COR-L47 (cell line): Measurements from ENCODE around the gene MAD1L1.
"Not testable (repeated sequence)": the region's sequence is repeated elsewhere in the genome, so short reads cannot be mapped to it uniquely, and the experiment has no call there.

Experiments
- DNase-seq: peaks from one replicate; lab custom pipeline; 2025; lab: John Stamatoyannopoulos, UW

The MAD1L1 gene

DNA sequence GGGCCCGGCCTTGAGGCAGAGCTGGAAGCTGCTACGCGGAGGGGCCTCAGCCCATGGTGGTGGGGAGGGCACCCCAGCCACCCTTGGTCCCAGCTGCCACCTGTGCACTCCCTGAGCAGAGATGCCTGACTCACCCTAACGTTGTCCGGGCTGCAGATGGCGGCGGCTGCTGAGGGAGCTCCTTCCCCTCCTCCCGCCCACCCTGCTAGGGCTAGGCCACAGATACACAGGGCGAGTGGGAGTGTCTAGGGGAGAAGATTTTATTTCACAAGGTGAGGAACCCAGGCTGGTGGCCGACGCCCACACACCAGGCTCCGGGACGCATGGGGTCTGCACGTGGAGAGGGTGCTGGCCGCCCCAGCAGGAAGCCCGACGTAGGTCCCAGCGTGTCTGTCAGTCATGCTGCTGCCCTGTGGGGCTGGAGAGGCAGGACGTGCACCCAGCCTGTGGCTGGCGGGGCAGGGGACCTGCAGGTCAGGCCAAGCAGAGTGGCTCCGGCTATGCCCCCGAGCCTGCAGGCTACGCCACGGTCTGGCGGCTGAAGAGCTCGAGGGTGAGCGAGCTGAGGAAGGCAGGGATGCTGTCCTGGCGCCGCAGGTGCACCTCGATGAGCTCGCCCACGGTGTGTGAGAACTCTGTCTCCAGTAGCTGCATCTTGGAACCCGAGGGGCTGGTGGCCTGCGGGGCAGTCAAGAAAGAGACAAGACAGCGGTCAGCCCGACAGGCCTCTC lies 417.0 kb downstream of the MAD1L1 start:
- not testable (repeated sequence) for DNase-seq

DNA sequence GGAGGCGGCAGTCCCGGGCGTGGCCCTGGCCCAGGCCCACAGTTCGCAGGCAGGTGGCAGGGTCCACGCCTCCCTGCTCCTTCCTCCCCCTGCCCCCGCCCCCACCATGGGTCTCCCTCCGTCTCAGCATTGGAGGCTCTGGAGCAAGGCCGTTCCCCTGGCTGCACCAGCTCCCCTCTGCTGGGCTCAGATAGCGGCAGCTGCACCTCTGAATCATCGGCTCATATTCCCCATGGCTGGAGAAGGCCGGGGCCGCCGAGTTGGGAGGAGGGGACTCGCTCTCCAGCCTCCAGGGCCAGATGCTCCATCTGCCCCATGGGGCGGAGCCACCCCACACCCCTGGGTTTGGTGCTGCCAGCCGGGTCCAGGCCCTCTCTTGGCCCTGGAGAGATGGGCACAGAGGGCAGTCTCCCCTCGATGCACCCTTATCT lies 417.7 kb downstream of the MAD1L1 start:
- DNase-seq = no peak

GRCh38 chr7:1814089-1814811 lies 418.5 kb downstream of the MAD1L1 start:
- DNase-seq = no peak

- no peak for DNase-seq
Observed at GRCh38 chr7:1813394-1814088, 419.2 kb downstream of the MAD1L1 start.

- DNase-seq = no peak
Observed at GRCh38 chr7:1812509-1813393, 420.0 kb downstream of the MAD1L1 start.

DNA sequence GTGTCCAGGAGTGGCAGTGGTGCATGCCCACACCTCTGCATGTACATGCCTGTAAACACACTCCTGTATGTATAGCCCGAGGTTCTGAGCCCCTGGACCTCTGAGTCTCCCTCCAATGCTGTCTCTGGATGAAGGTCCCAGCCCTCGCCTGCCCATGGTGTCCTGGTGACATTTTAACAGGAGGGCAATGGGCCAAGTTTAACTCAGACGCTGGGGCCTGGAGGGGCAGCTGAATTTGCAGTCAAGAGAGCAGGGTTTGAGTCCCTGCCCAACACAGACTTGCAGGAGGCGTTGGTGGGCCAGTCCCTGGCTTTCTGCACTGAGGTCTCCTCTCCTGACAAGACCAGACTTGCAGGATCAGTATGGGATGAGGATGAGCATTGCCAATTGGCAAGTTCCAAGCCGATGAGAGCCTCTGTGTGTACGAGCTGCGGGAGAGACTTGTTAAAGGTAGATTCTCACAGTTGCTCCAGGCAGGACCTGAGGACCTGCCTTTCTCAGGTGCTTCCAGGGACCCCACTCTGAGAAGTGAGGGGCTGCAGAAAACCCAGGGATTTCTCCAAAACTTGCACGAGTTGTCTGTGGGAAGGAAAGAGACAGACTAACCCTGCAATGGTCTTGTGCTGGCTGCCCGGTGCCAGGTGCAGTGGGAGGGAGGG lies 420.8 kb downstream of the MAD1L1 start:
- no peak for DNase-seq

GRCh38 chr7:1810961-1811849 lies 421.5 kb downstream of the MAD1L1 start:
- no peak for DNase-seq

GRCh38 chr7:1810521-1810920 lies 422.2 kb downstream of the MAD1L1 start:
- DNase-seq = no peak

GRCh38 chr7:1809601-1810258 lies 423.0 kb downstream of the MAD1L1 start:
- no peak for DNase-seq

GRCh38 chr7:1809070-1809469 lies 423.7 kb downstream of the MAD1L1 start:
- DNase-seq = no peak

DNA sequence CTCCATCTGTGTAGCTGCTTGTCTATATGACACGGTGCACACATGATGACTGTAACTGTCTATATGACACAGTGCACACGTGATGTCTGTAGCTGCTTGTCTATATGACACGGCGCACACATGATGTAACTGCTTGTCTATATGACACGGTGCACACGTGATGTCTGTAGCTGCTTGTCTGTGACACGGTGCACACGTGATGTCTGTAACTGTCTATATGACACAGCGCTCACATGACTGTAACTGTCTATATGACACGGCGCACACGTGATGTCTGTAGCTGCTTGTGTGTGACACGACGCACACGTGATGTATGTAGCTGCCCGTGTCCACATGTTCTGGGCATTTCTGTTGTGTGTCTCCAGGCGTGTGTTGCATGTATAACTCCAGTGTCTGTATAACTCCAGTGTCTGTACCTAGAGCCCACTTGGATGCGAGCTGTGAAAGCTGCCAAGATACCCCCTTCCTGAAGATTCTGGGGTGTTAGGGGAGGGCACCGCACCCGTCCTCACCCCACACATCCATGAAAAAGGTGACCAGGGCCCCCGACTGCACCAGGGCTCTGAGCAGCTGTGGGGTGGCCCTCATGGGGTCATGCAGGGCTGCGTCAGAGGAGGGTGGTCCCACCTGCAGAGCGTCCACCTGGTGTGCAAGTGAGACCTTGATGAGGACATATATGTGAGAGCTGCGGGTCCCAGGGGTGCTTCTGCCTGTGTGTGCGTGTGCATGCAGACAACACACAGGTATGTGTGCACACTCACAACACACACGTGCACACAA lies 424.7 kb downstream of the MAD1L1 start:
- DNase-seq = no peak

GRCh38 chr7:1806354-1806753 lies 426.4 kb downstream of the MAD1L1 start:
- DNase-seq = no peak

DNA sequence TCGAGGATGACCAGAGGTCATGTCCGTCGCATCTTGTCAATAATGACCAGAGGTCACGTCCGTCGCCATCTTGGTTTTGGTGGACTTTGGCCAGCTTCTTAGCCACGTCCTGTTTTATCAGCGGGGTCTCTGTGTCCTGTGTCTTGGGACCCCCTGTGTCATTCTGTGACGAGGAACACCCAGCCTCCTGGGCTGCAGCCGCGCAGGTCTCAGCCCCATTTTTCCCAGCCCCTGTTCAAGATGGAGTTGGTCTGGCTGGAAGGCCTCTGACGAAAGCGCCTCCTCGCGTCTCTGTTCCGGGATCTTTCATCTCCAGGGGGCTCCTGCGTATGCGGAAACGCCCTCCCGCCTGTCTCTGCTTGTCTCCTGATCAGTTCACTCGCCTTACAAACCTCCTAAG lies 428.4 kb downstream of the MAD1L1 start:
- no peak for DNase-seq

GRCh38 chr7:1802899-1803298 lies 429.8 kb downstream of the MAD1L1 start:
- no peak for DNase-seq

DNA sequence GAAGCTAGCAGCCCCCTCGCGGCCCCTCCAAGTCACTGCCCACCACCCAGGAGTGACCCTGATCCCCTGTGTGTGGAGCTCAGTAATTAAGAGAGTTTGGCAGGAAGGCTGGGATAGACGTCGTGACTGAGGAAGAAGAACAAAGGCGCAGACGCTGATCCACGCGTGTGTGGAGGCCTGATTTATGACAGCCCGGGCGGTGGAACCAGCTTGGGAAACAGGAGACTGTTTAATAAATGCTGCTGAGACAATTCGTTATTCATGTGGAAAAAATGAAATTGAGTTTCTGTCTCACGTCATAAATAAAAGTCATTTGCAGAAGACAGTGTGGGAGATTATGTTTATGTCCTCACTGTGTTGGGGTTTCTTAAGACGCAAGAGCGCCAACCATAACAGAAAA lies 431.8 kb downstream of the MAD1L1 start:
- no peak for DNase-seq

GRCh38 chr7:1798191-1798590 lies 434.6 kb downstream of the MAD1L1 start:
- DNase-seq = no peak

- peak; percentile 10 for DNase-seq
Observed at GRCh38 chr7:1794888-1795542, 437.7 kb downstream of the MAD1L1 start.

DNA sequence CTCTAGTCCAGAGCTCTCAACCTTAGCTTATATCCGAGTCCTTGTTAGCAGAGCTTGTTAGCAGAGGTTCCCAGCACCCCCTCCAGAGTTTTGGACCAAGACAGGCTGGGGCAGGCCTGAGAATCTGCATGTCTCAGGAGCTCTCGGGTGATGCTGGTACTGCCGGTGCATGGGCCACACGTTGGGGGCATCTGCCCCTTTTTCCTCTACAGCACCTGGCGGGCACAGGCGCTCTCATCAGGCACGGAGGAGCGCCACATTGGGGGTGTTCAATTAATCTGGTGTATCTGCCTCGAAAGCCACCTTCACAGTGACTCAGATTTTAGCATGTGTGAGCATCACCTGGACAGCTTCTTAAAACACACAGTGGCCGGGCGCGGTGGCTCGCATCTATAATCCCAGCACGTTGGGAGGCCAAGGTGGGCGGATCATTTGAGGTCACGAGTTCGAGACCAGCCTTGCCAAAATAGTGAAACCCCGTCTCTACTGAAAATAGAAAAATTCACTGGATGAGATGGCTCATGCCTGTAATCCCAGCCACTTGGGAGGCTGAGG lies 445.0 kb downstream of the MAD1L1 start:
- no peak for DNase-seq
